Keratinocyte (primary cell): ENCODE data around the gene DNAI2. TPM values are rescaled to one million over a fixed set of nuclear protein-coding genes. Genes with fewer than 3 reads are reported as not detected.
"Not testable (repeated sequence)": the region's sequence is repeated elsewhere in the genome, so short reads cannot be mapped to it uniquely, and the experiment has no call there.

Experiments
- DNase-seq: peaks from one replicate; pipeline ENCODE4 v3.0.0-alpha.2; 2011; ENCODE audit warnings: low read depth, missing footprints, low spot score
- FAIRE-seq: peaks from 2 replicates; lab custom pipeline; 2011; peaks lifted over from hg19 to GRCh38; lab: Jason Lieb, UNC
- H2AFZ ChIP-seq: 2 replicates; pipeline ENCODE4 v1.6.0; 2012; ENCODE audit warnings: low read length, control low read depth, inconsistent platforms; ENCODE audit not compliant: control insufficient read depth
- H3K27ac ChIP-seq: 2 replicates; pipeline ENCODE4 v1.5.1; 2011; ENCODE audit warnings: low read length; ENCODE audit not compliant: control insufficient read depth, insufficient read depth
- H3K27me3 ChIP-seq: 3 replicates; pipeline ENCODE4 v1.6.0; 2011; ENCODE audit warnings: low read length; ENCODE audit not compliant: control insufficient read depth, insufficient read depth; ENCODE audit errors: extremely low read depth
- H3K36me3 ChIP-seq, 2 experiments: 2 replicates in 1 of 2; 3 replicates in 1 of 2; pipeline ENCODE4 v1.5.1; 2011; ENCODE audit warnings: low read length in 2 of 2, mild to moderate bottlenecking in 1 of 2; ENCODE audit not compliant: control insufficient read depth in 2 of 2, insufficient read depth in 2 of 2; ENCODE audit errors: extremely low read depth in 1 of 2
- H3K4me1 ChIP-seq: 3 replicates; pipeline ENCODE4 v1.5.1; 2011; ENCODE audit warnings: low read length; ENCODE audit not compliant: control insufficient read depth, insufficient read depth; ENCODE audit errors: extremely low read depth
- H3K4me2 ChIP-seq: 3 replicates; pipeline ENCODE4 v1.6.0; 2011; ENCODE audit warnings: low read depth, low read length; ENCODE audit not compliant: control insufficient read depth, insufficient read depth; ENCODE audit errors: extremely low read depth
- H3K4me3 ChIP-seq, 3 experiments: fragments of 200-600 bp in 1 of 3; sonication (generic) in 1 of 3; 2 replicates in 2 of 3; 3 replicates in 1 of 3; pipeline ENCODE4 v1.5.1; 2011 to 2016; ENCODE audit warnings: low read length in 3 of 3, mild to moderate bottlenecking in 3 of 3, control low read depth in 2 of 3, inconsistent platforms in 1 of 3, low read depth in 1 of 3, mixed read lengths in 1 of 3, mixed run types in 1 of 3, moderate library complexity in 1 of 3; ENCODE audit not compliant: control insufficient read depth in 2 of 3, insufficient read depth in 2 of 3; ENCODE audit errors: extremely low read depth in 1 of 3
- H3K79me2 ChIP-seq: 2 replicates; pipeline ENCODE4 v1.6.0; 2012; ENCODE audit warnings: low read length; ENCODE audit not compliant: control insufficient read depth, insufficient read depth
- H3K9ac ChIP-seq: 3 replicates; pipeline ENCODE4 v1.6.0; 2011; ENCODE audit warnings: low read length; ENCODE audit not compliant: control insufficient read depth, insufficient read depth; ENCODE audit errors: extremely low read depth
- H3K9me1 ChIP-seq: 3 replicates; pipeline ENCODE4 v1.6.0; 2011; ENCODE audit warnings: low read length; ENCODE audit not compliant: control insufficient read depth, insufficient read depth; ENCODE audit errors: extremely low read depth
- H3K9me3 ChIP-seq: 2 replicates; pipeline ENCODE4 v1.5.1; 2012; ENCODE audit warnings: low read depth, low read length; ENCODE audit not compliant: control insufficient read depth
- H4K20me1 ChIP-seq: 3 replicates; pipeline ENCODE4 v1.6.0; 2011; ENCODE audit warnings: low read length; ENCODE audit not compliant: control insufficient read depth, insufficient read depth; ENCODE audit errors: extremely low read depth
- CTCF ChIP-seq, 3 experiments: IDR thresholded peaks in 1 of 3; conservative IDR thresholded peaks in 1 of 3; optimal IDR thresholded peaks in 1 of 3; 2 replicates in 2 of 3; 3 replicates in 1 of 3; pipeline versions ENCODE3 to v1.5.1; 2011; ENCODE audit warnings: low read length in 3 of 3, mild to moderate bottlenecking in 3 of 3, moderate library complexity in 2 of 3, control low read depth in 1 of 3, inconsistent platforms in 1 of 3; ENCODE audit not compliant: insufficient read depth in 2 of 3; ENCODE audit errors: extremely low read depth in 1 of 3
- EZH2 ChIP-seq: IDR thresholded peaks from one replicate; pipeline ENCODE4 v1.6.1; 2012; ENCODE audit warnings: inconsistent platforms, mild to moderate bottlenecking, low read length, moderate library complexity
- dilution Hi-C: fragments of 300-500 bp; cut with MboI; formaldehyde crosslinking; loops from one replicate; pipeline ENCODE4 v1.7.0; 2020; ENCODE audit warnings: low sequenced_read_pairs; ENCODE audit not compliant: extremely low pct_ligation_motif_present
- polyA plus RNA-seq, 5 experiments: library from polyadenylated mRNA; depleted of rRNA in 3 of 5; stranded (reverse) in 3 of 5; stranded (forward) in 1 of 5; unstranded in 1 of 5; fragments of >200 nt; gene quantifications; 1 replicate in 1 of 5; 2 replicates in 3 of 5; 3 replicates in 1 of 5; pipeline versions ENCODE4 v1.2.1 to v1.2.3, GENCODE V29; 2011 to 2012; ENCODE audit warnings: missing spikeins in 2 of 5, low read depth in 1 of 5, low replicate concordance in 1 of 5

DNAI2 gene
- polyA plus RNA-seq, 1 donor (not counting 4 experiments of a cell fraction or from before 2014, with no cell fraction given): not detected

DNA sequence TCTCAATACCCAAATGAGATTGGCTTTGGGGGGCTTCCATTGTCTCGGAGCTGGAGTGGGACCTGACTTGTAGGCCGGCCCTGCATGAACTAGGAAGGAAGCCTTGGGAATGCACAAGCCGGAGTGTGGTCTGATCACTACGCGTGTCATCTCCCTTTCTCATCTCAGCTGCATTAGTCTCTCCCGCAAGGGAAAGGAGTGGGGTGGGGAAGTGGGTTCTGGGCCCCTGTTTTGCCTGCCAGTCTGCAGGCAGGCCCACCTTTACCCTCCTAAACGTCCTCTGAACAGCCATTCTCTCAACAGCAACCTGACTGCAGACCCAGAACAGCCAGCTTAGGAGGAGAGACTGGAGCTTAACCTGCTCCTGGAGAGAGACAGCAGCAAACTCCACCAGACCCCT is 11.4 kb upstream of the DNAI2 start:
- TF ChIP-seq CTCF (optimal IDR thresholded peaks at IDR 0.05 in 1 of 3, IDR thresholded peaks at IDR 0.05 in 1 of 3, conservative IDR thresholded peaks at IDR 0.05 in 1 of 3; ENCODE audit: extremely low read depth in 1 of 3, insufficient read depth in 2 of 3, low read length in 3 of 3) (no peak), EZH2 (no peak)
- peaks cover 16% of the 10 kb centered on the region for H3K27me3 ChIP-seq
- H3K36me3 ChIP-seq: no peaks in the 10 kb centered on the region

DNA sequence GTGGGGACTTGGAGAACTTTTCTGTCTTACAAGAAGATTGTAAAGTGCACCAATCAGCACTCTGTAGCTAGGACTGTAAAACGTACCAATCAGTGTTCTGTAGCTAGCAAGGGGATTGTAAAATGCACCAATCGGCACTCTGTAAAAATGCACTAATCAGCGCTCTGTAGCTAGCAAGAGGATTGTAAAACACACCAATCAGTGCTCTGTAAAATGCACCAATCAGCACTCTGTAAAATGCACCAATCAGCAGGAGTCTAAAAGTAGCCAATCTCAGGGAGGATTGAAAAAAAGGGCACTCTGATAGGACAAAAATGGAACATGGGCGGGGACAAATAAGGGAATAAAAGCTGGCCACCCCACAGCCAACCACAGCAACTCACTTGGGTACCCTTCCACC is 7.0 kb upstream of the DNAI2 start:
- H3K9ac ChIP-seq, H3K4me1 ChIP-seq, H3K79me2 ChIP-seq, dilution Hi-C loops, H3K27me3 ChIP-seq, DNase-seq, H3K4me3 ChIP-seq, H2AFZ ChIP-seq, H4K20me1 ChIP-seq, FAIRE-seq, H3K9me3 ChIP-seq, H3K4me2 ChIP-seq, H3K27ac ChIP-seq, H3K9me1 ChIP-seq, H3K36me3 ChIP-seq: not testable (repeated sequence)

More for the DNA sequence above, 11.4 kb upstream of the DNAI2 start:
- DNase-seq (no peak), FAIRE-seq (no peak)
- Histone ChIP-seq H3K4me3 (no peak overlapping the region), H3K9ac (no peak overlapping the region), H3K4me1 (no peaks in the 10 kb centered on the region), H4K20me1 (no peaks in the 10 kb centered on the region), H3K27ac (no peak overlapping the region), H3K79me2 (no peaks in the 10 kb centered on the region), H3K4me2 (no peak overlapping the region), H3K9me1 (no peaks in the 10 kb centered on the region), H3K9me3 (no peaks in the 10 kb centered on the region), H2AFZ (no peak overlapping the region)
- dilution Hi-C loops: no loop called here

DNA sequence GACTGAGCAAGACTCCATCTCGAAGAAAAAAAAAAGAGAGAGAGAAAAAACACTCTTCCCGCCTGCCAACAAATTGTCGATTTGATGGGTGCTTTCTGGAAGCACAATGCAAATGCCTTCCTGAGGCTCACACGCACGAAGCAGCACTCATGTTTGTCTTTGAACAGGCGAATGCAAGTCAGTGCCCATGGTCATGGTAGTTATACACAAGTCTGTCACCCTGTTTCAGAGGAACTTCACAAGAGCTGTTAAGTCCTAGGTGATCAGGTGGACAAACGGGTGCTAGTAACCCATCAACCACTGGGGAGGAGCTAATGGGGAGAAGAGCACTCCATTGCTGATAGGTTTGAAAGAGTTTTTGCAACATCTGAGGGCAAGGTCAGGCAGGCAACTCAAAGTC is 6.5 kb upstream of the DNAI2 start:
- no peak overlapping the region for H3K4me3 ChIP-seq
- no peaks in the 10 kb centered on the region for H3K9me1 ChIP-seq
- no peak for DNase-seq
- no peak overlapping the region for H3K27ac ChIP-seq
- no peaks in the 10 kb centered on the region for H3K36me3 ChIP-seq
- H3K27me3 ChIP-seq: peaks cover 8% of the 10 kb centered on the region
- no peaks in the 10 kb centered on the region for H3K79me2 ChIP-seq
- H3K9me3 ChIP-seq: no peaks in the 10 kb centered on the region
- dilution Hi-C loops: no loop called here
- no peak overlapping the region for H3K4me2 ChIP-seq
- no peak for FAIRE-seq
- H2AFZ ChIP-seq: no peak overlapping the region
- H4K20me1 ChIP-seq: no peaks in the 10 kb centered on the region
- H3K9ac ChIP-seq: no peak overlapping the region
- H3K4me1 ChIP-seq: no peaks in the 10 kb centered on the region
- TF ChIP-seq CTCF (optimal IDR thresholded peaks at IDR 0.05 in 1 of 3, IDR thresholded peaks at IDR 0.05 in 1 of 3, conservative IDR thresholded peaks at IDR 0.05 in 1 of 3; ENCODE audit: extremely low read depth in 1 of 3, insufficient read depth in 2 of 3, low read length in 3 of 3): no peak
- TF ChIP-seq EZH2: no peak
